Effector memory CD4-positive, alpha-beta T cell (primary cell): ENCODE results near the gene KLF8.

Source experiments
- DNase-seq, 3 donors: peaks; one replicate each; pipeline ENCODE4 v3.0.0-alpha.2; 2020
- H3K27ac ChIP-seq: 2 replicates; pipeline ENCODE4 v1.7.0; 2013; ENCODE audit warnings: mild to moderate bottlenecking, low read length, moderate library complexity; ENCODE audit not compliant: insufficient read depth, poor library complexity, severe bottlenecking
- H3K27me3 ChIP-seq: replicated peaks from 2 replicates; pipeline ENCODE4 v1.7.0; 2013; ENCODE audit warnings: mild to moderate bottlenecking, low read length; ENCODE audit not compliant: insufficient read depth, control insufficient read depth, poor library complexity, severe bottlenecking
- H3K36me3 ChIP-seq: 2 replicates; pipeline ENCODE4 v1.7.0; 2013; ENCODE audit warnings: mild to moderate bottlenecking, low read length, moderate library complexity; ENCODE audit not compliant: control insufficient read depth, insufficient read depth
- H3K4me1 ChIP-seq: 2 replicates; pipeline ENCODE4 v1.7.0; 2013; ENCODE audit warnings: low read length, mild to moderate bottlenecking; ENCODE audit not compliant: control insufficient read depth, insufficient read depth, poor library complexity, severe bottlenecking
- H3K4me3 ChIP-seq: 2 replicates; pipeline ENCODE4 v1.7.0; 2013; ENCODE audit warnings: low read length, low read depth, mild to moderate bottlenecking; ENCODE audit not compliant: insufficient read depth, poor library complexity, severe bottlenecking
- H3K9me3 ChIP-seq: 2 replicates; pipeline ENCODE4 v1.7.0; 2013; ENCODE audit warnings: mild to moderate bottlenecking, low read length, moderate library complexity; ENCODE audit not compliant: control insufficient read depth

Gene KLF8

DNA sequence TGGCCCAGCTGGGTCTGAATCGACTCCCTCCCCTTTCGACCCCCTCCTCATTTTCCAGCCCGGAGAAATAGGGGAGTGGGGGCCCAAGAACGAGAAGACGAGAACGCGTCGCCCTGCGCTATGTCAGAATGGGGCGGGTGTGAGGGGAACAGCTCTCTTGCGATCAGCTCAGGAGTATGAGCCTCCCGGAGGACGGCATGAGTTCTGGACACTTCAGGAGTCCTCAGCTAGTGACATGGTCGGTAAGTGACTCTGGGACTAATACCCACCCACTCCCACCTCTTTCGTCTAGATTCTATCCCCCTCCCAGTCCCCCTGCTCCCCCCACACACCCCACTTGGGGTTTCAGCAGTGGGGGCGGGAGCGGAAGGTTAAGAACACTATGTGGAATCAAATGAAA is 944 bp downstream of the KLF8 start:
- no peak for DNase-seq
- Histone ChIP-seq H3K36me3 (no peaks in the 10 kb centered on the region), H3K9me3 (no peaks in the 10 kb centered on the region), H3K4me1 (peaks cover 3% of the 10 kb centered on the region), H3K27me3 (no peaks in the 10 kb centered on the region), H3K4me3 (peak overlapping the region; percentile 44), H3K27ac (no peak overlapping the region)

GRCh38 chrX:56233682-56234081 is 1.5 kb downstream of the KLF8 start:
- H3K27me3 ChIP-seq, result no peaks in the 10 kb centered on the region
- peak in 1 of 3 donors; percentile 2 for DNase-seq
- no peak overlapping the region for H3K4me3 ChIP-seq
- H3K9me3 ChIP-seq, result no peaks in the 10 kb centered on the region
- H3K36me3 ChIP-seq, result no peaks in the 10 kb centered on the region
- H3K4me1 ChIP-seq, result peaks cover 3% of the 10 kb centered on the region
- H3K27ac ChIP-seq, result no peak overlapping the region

- Histone ChIP-seq H3K36me3 (no peaks in the 10 kb centered on the region), H3K27ac (no peak overlapping the region), H3K4me1 (no peaks in the 10 kb centered on the region), H3K4me3 (no peak overlapping the region), H3K9me3 (no peaks in the 10 kb centered on the region), H3K27me3 (no peaks in the 10 kb centered on the region)
- peak in 2 of 3 donors; percentile 10 to 23 for DNase-seq
Measured at GRCh38 chrX:56248492-56248891, 16.3 kb downstream of the KLF8 start.

DNA sequence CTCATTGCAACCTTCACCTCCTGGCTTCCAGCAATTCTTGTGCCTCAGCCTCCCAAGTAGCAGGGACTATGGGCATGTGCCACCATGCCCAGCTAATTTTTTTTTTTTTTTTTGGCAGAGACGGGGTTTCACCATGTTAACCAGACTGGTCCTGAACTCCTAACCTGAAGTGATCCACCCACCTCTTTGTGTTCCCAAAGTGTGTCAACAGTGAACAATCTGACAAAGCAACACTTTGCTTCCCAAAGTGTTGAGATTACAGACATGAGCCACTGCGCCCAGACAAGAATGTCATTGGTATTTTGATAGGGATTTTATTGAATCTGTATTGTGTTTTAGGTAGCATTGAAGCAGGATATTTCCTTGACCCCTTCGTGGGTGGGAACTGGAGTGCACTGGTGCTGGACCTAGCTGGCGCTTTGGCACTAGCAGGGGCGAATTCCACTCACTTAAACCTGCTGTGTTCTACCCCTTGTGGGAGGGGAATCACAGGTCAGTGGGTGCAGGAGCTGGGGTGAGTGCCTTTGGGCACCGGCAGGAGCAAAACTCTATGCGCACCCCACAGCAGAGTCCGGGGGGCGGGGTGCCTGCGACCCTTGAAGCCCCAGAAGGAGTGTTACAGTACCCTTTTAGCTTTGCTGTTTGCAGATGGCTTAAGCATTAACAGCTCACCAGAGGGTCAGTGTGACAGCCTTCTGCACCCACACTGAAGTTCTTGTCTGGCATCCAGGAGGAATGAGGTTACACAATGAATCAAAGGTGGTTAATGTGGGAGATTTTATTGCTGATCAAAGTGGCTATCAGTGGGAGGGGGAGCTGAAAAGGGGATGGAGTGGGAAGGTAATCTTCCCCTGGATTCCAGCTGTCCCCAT is 21.9 kb downstream of the KLF8 start:
- no peak overlapping the region for H3K27ac ChIP-seq
- H3K27me3 ChIP-seq, result no peaks in the 10 kb centered on the region
- no peak overlapping the region for H3K4me3 ChIP-seq
- no peaks in the 10 kb centered on the region for H3K9me3 ChIP-seq
- no peaks in the 10 kb centered on the region for H3K36me3 ChIP-seq
- H3K4me1 ChIP-seq, result no peaks in the 10 kb centered on the region
- no peak for DNase-seq

DNA sequence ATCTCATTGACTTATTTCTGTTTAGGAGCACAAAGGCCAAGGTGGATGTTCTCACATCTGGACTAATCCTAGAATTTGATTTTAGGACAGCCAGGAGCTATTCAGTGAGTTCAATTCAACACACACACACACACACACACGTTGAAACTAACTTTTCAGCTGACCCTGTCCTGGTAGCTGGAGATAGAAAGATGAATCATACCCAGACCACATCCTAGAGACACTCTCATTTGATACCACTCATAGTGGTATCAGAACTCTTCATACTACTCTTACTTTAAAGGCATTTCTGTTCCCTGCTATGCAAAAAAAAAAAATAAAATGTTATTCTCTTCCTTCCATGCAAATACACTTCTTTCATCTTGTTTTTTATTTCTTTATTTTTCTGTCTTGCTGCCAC is 36.7 kb downstream of the KLF8 start:
- no peak overlapping the region for H3K4me3 ChIP-seq
- H3K27ac ChIP-seq, result no peak overlapping the region
- no peak for DNase-seq
- no peaks in the 10 kb centered on the region for H3K9me3 ChIP-seq
- H3K27me3 ChIP-seq, result no peaks in the 10 kb centered on the region
- no peaks in the 10 kb centered on the region for H3K36me3 ChIP-seq
- no peaks in the 10 kb centered on the region for H3K4me1 ChIP-seq

DNA sequence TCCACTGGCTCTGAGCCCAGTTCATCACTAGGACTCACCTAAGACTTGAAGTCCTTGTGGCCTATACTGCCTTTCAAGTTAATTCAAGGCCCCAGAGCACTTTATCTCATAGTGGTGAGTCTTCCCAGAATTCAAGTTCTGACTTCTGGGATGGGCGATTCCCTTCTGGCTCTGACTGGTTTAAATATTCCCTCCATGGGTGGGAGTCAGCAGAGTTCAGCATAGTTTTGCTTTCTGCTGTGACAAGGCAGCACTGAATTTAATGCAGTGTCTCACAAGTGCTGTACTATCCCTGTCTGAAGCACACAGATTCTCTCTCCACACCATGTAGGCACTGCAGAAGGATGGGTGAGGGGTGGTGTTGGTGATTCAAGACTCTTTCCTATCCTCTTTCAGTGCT is 46.5 kb downstream of the KLF8 start:
- Histone ChIP-seq H3K27me3 (no peaks in the 10 kb centered on the region), H3K27ac (no peak overlapping the region), H3K9me3 (no peaks in the 10 kb centered on the region), H3K36me3 (no peaks in the 10 kb centered on the region), H3K4me3 (no peak overlapping the region), H3K4me1 (no peaks in the 10 kb centered on the region)
- no peak for DNase-seq

GRCh38 chrX:56279863-56280262 is 47.7 kb downstream of the KLF8 start:
- Histone ChIP-seq H3K4me1 (no peaks in the 10 kb centered on the region), H3K4me3 (no peak overlapping the region), H3K27me3 (no peaks in the 10 kb centered on the region), H3K36me3 (no peaks in the 10 kb centered on the region), H3K27ac (no peak overlapping the region), H3K9me3 (no peaks in the 10 kb centered on the region)
- no peak for DNase-seq

- no peaks in the 10 kb centered on the region for H3K4me1 ChIP-seq
- H3K36me3 ChIP-seq, result no peaks in the 10 kb centered on the region
- H3K27me3 ChIP-seq, result no peaks in the 10 kb centered on the region
- DNase-seq, result no peak
- H3K9me3 ChIP-seq, result no peaks in the 10 kb centered on the region
- H3K27ac ChIP-seq, result no peak overlapping the region
- H3K4me3 ChIP-seq, result no peak overlapping the region
Measured at GRCh38 chrX:56281789-56282188, 49.6 kb downstream of the KLF8 start.

- DNase-seq, result no peak
- Histone ChIP-seq H3K27me3 (no peaks in the 10 kb centered on the region), H3K36me3 (no peaks in the 10 kb centered on the region), H3K27ac (no peak overlapping the region), H3K9me3 (no peaks in the 10 kb centered on the region), H3K4me1 (no peaks in the 10 kb centered on the region), H3K4me3 (no peak overlapping the region)
Measured at GRCh38 chrX:56284269-56284668, 52.1 kb downstream of the KLF8 start.

DNA sequence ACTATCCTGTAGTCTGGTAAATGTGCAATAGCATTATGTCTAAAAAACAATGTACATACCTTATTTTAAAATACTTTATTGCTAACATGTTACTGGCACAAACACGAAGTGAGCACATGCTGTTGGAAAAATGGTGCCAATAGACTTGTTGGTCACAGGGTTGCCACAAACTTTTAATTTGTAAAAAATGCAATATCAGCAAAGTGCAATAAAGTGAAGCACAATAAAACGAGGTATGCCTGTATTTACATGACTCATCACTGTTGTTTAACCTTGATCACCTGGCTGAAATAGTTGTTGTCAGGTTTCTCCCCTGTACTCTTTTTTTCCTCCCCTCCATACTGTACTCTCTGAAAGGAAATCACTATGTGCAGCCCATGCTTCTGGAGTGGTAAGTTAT is 56.5 kb downstream of the KLF8 start:
- no peaks in the 10 kb centered on the region for H3K36me3 ChIP-seq
- H3K27me3 ChIP-seq, result no peaks in the 10 kb centered on the region

More for the DNA sequence above, 56.5 kb downstream of the KLF8 start:
- no peak overlapping the region for H3K4me3 ChIP-seq
- H3K4me1 ChIP-seq, result no peaks in the 10 kb centered on the region
- H3K27ac ChIP-seq, result no peak overlapping the region
- H3K9me3 ChIP-seq, result no peaks in the 10 kb centered on the region
- DNase-seq, result no peak
